DMS114 treated with DMSO at 0.1 percent for 48 hours (cell line): ENCODE measurements around the gene MFSD12.
"Not testable (repeated sequence)": the region's sequence is repeated elsewhere in the genome, so short reads cannot be mapped to it uniquely, and the experiment has no call there.

ENCODE experiments used
- DNase-seq: peaks from one replicate; lab custom pipeline; 2025; ENCODE audit not compliant: unreplicated experiment; lab: John Stamatoyannopoulos, UW

MFSD12 gene

DNA sequence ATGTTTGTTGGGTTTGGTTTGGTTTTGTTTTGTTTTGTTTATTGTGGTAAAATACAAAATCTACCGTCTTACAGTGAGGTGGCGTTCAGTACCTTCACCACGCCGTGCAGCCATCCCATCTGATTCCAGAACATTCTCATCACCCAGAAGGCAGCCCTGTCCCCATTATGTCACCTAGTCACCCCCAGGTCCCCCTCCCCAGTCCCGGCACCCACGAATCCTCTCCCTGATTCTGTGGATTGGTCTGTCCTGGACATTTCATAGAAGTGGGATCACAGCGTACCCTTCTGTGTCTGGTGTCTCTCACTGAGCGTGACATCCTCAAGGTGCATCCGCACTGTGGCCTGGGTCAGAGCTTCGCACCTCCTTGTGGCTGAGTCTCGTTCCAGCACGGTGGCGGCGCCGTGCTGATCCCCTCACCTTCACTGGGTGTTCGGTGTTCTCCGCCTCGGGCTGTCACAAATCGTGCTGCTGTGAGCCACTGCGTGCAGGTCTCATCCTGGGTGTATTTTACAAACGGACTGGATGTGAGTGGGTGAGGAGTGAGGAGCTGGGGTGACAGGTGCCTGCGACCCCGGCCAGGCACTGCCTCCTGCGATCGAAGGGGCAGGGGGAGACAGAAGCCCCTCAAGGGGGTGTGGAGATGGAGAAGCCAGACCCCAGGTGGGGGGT lies 19.0 kb downstream of the MFSD12 start:
- no peak for DNase-seq

DNA sequence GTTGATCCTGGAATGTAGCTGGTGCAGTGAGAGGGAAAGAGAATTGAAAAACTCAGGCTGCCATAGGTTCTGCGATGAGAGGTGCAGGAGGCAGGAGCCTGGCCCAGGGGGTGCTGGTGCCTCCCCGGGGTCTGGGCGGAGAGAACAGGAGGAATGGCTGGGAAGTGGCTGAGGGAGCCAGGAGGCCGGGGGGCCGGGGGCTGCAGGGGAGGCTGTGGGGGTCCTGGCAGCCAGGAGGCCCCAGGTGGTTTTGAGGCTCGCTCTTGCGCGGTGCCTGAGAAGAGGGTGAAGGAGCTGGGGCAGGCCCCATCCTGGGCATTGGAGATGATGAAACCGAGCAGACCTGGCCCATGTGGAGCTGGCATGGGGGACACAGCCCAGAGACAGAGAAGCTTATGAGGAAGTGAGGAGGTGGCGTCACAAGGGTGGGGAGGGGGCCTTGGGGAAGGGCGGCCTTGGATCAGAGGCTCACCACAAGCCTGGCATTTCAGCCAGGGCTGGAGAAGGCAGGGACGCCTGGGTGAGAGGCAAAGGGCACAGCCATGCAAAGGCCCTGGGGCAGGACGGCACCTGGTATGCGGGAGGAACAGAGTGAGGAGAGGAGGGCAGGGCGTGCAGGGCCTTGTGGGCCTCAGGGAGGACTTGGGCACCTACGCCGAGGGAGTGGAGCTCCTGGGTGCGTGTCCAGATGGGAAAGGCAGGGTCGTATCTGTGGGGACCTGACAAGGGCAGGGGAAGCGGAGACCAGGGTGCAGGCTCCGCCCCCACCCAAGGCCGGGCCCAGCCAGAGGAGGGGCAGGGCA lies 19.7 kb downstream of the MFSD12 start:
- no peak for DNase-seq

- DNase-seq = no peak
Observed at GRCh38 chr19:3537101-3537437, 20.3 kb downstream of the MFSD12 start.

GRCh38 chr19:3536429-3537100 lies 20.8 kb downstream of the MFSD12 start:
- DNase-seq = no peak

GRCh38 chr19:3535981-3536380 lies 21.4 kb downstream of the MFSD12 start:
- DNase-seq = no peak

GRCh38 chr19:3535563-3535965 lies 21.8 kb downstream of the MFSD12 start:
- DNase-seq = no peak

DNA sequence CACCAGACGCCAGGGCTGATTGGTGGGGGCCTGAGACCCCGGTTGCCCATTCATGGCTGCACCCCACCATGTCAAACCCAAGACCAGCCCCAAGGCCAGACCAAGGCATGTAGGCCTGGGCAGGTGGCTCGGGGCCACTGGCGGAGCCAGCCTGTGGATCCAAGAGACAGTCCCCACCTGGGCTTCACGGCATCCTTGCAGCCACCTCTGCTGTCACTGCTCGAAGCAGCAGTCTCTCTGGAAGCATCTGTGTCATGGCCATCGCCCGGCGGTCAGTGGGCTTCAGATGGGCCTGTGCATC lies 22.2 kb downstream of the MFSD12 start:
- DNase-seq = no peak

DNA sequence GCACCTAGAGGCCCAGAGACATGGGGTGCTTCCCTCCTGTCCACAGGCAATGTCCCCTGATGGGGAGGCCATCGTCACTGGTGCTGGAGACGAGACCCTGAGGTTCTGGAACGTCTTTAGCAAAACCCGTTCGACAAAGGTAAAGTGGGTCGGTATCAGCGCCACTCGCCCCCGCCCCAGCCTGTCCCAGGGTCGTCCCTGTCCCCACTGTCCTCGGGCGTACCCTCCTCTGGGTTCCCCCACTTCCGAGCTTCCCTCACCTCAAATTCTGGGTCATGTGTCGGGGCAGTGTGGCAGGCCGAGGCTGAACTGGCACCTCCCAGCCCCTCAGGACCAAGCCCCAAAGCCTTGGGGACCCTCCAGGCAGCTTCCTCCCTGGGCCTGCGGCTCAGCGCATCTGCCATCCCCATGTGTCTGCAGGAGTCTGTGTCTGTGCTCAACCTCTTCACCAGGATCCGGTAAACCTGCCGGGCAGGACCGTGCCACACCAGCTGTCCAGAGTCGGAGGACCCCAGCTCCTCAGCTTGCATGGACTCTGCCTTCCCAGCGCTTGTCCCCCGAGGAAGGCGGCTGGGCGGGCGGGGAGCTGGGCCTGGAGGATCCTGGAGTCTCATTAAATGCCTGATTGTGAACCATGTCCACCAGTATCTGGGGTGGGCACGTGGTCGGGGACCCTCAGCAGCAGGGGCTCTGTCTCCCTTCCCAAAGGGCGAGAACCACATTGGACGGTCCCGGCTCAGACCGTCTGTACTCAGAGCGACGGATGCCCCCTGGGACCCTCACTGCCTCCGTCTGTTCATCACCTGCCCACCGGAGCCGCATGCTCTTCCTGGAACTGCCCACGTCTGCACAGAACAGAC lies 22.8 kb downstream of the MFSD12 start:
- DNase-seq = no peak

GRCh38 chr19:3533563-3534216 lies 23.7 kb downstream of the MFSD12 start:
- DNase-seq = no peak

DNA sequence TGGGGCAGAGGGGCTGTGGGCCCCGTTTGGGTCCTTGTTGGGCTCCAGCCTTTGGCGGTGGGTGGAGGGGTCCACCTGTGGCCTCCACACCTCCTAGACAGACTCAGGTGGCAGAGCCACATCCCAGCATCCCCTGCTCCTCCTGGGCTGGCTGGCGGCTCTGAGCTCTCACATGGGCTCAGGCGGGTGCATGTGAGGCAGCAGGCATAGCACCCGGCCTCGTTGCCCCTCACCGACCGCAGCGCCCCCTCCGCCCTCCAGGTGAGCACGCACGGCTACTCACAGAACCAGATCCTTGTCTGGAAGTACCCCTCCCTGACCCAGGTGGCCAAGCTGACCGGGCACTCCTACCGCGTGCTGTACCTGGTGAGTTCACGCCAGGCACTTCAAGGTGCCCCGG lies 24.4 kb downstream of the MFSD12 start:
- no peak for DNase-seq

GRCh38 chr19:3532154-3532786 lies 25.1 kb downstream of the MFSD12 start:
- no peak for DNase-seq

- DNase-seq = no peak
Observed at GRCh38 chr19:3531716-3532115, 25.7 kb downstream of the MFSD12 start.

DNA sequence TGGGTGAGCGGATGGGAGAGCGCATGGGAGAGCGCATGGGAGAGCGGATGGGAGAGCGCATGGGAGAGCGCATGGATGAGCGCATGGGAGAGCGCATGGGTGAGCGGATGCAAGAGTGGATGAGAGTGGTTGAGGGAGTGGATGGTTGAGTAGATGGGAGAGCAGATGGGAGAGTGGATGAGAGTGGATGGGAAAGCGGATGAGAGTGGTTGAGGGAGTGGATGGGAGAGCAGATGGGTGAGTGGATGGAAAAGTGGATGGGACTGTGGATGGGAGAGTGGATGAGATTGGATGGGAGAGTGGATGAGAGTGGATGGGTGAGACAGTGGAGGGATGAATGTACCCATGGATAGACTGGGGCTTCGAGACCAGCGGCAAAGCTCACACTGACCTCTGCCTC lies 27.0 kb downstream of the MFSD12 start:
- DNase-seq = no peak

GRCh38 chr19:3529299-3529698 lies 28.1 kb downstream of the MFSD12 start:
- not testable (repeated sequence) for DNase-seq

- no peak for DNase-seq
Observed at GRCh38 chr19:3528539-3529211, 28.7 kb downstream of the MFSD12 start.

GRCh38 chr19:3528080-3528479 lies 29.3 kb downstream of the MFSD12 start:
- no peak for DNase-seq

GRCh38 chr19:3527238-3527910 lies 30.0 kb downstream of the MFSD12 start:
- no peak for DNase-seq

DNA sequence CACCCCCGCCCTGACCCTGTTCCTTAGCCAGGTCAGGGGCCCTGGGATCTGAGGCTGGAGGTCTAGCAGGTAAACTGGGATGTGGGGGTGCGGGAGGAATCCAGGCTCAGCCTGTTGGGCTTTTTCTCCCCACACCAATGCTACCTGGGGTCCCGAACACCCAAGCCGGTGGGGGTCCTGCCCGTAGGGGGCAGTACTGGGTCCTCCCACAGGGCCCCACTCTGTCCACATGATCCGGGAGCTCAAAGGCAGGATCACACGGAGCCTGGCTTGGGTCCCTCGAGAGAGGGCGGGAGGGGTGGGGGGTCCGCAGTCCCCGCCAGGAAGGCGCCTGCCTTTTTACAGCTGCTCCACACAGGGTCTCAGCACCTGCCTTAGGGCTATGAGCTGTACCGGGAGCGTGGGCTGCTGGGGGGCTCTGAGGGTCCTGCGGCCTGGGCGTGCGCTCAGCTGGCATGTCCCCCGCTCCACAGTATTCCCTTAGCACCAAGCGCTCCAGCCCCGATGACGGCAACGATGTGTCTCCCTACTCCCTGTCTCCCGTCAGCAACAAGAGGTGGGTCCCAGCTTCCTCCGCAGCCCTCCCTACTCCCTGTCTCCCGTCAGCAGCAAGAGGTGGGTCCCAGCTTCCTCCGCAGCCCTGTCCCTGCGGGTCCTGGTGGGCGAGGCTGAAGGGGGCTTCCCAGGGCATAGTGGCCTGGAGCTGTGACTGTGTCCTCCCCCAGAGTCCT lies 30.7 kb downstream of the MFSD12 start:
- no peak for DNase-seq
